Measurements from ENCODE around the gene TMEM106B. TPM values are rescaled to one million over a fixed set of nuclear protein-coding genes. Genes with fewer than 3 reads are reported as not detected.

Gene TMEM106B
- total and polyA plus RNA-seq, 2 of the 4 experiments (the other 2 are of a cell fraction): 24.7 to 59.5 TPM

DNA sequence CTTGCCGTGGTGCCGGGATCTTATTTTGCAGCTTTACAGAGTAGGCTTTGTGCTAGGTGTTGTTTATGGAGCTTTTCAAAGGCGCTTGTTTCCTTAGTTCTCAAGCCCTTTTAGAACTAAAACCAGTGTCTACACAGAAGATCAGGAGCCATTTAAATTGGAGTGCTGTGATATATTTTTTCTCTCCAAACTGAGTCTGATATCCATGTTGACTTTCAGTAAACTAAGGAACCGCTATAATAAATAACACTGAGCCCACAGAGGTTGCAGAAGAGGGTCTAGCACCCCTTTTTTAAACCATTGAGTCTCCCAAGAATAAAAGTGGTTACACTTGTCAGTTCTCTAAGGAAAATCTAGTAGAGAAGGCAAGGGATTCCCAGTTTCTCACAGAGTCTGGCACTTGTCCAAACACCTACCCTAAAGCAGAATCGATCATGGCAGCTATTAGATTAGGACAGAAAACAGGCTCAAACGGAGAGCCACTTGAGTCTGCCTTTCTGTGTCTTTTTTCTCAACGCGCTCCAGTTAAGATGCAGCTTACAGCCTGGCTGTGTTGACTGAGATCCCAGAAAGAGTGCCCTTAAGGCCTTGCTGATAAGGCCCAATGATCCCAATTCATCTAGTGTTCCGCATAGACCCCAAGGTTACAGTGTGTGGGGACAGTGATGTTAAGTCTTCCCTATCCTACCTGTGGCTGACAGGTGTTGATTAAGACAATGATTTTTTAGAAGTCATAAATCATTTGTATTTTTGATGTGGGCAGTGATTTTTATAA lies 804 bp downstream of the TMEM106B start:
- peak overlapping the region; percentile 74 for H3K23ac ChIP-seq (ENCODE audit: low read depth, low read length)
- intact Hi-C loops (cut with micrococcal nuclease) (loop anchor here (5.0 kb wide), 1 partner anchor 145 kb away; no protein-coding TSS in a partner anchor), in situ Hi-C loops (cut with MboI; ENCODE audit: low sequenced_read_pairs) (no loop called here), dilution Hi-C loops (cut with HindIII; ENCODE audit: low sequenced_read_pairs, unreplicated experiment) (no loop called here)
- H3K4me3 ChIP-seq (ENCODE audit: insufficient read depth, low read depth, low read length): peak overlapping the region; percentile 70
- peak overlapping the region; percentile 94 for H3K4me2 ChIP-seq (ENCODE audit: low read depth, low read length)
- peak overlapping the region; percentile 37; the same call in 1 of the 2 replicates for H3K4ac ChIP-seq (ENCODE audit: low read depth, low read length)
- peak overlapping the region; percentile 66; the same call in 1 of the 2 replicates for H4K91ac ChIP-seq (ENCODE audit: insufficient read depth, low read depth, low read length)
- H4K20me1 ChIP-seq (ENCODE audit: insufficient read depth, low read length): no peaks in the 10 kb centered on the region
- peak overlapping the region; percentile 84 for H3K9ac ChIP-seq (ENCODE audit: low read depth, low read length)
- H3K79me1 ChIP-seq (ENCODE audit: low read depth in 1 of 2, low read length in 2 of 2): peaks cover 12 to 17% of the 10 kb centered on the region in 2 experiments
- H3K9me1 ChIP-seq (ENCODE audit: insufficient read depth, low read length): peaks cover 2% of the 10 kb centered on the region; the same call in 1 of the 2 replicates
- peaks cover 3% of the 10 kb centered on the region; the same call in 1 of the 2 replicates for H3K4me1 ChIP-seq (ENCODE audit: control insufficient read depth, insufficient read depth, low read length)
- H2AK5ac ChIP-seq (ENCODE audit: low read depth, low read length): 0 out of 2 replicates have a peak overlapping the region, but pooled peaks have one; percentile 15
- peak overlapping the region; percentile 40; the same call in 1 of the 2 replicates for H3K56ac ChIP-seq (ENCODE audit: extremely low read depth, insufficient read depth, low read length)
- H2BK20ac ChIP-seq (ENCODE audit: low read depth, low read length): no peak overlapping the region
- CTCF ChIA-PET: no interaction called here
- no peaks in the 10 kb centered on the region for H3K36me3 ChIP-seq (ENCODE audit: control insufficient read depth, insufficient read depth, low read length)
- H3K27me3 ChIP-seq (ENCODE audit: control insufficient read depth, insufficient read depth, low read length): peaks cover 3% of the 10 kb centered on the region
- POLR2A ChIA-PET (ENCODE audit: unreplicated experiment): interaction anchor here (0.5 kb wide), 1 partner anchor 276 kb away, joined by 3 read pairs; no protein-coding TSS in a partner anchor
- no peak for ATAC-seq (ENCODE audit: low read depth)
- peak overlapping the region; percentile 35; the same call in 1 of the 2 replicates for H2BK120ac ChIP-seq (ENCODE audit: low read depth, low read length)
- H3K14ac ChIP-seq (replicated peaks; ENCODE audit: low read depth, low read length): peak overlapping the region; percentile 53
- peak overlapping the region; percentile 60 to 87; a peak in 3 of 4 replicates for H4K8ac ChIP-seq (ENCODE audit: low read depth in 2 of 2, low read length in 2 of 2)
- peak overlapping the region; percentile 90 for H2BK5ac ChIP-seq (ENCODE audit: low read depth, low read length, poor library complexity, severe bottlenecking)
- H2AK9ac ChIP-seq (replicated peaks; ENCODE audit: low read depth, low read length, poor library complexity): peak overlapping the region; percentile 65
- BruUV-seq (replicated peaks): TSS peak; percentile 42
- H3K27ac ChIP-seq (ENCODE audit: insufficient read depth, low read length): peak overlapping the region; percentile 81
- peak; percentile 8 for DNase-seq
- no peaks in the 10 kb centered on the region for H3K9me3 ChIP-seq (ENCODE audit: control insufficient read depth, insufficient read depth, low read length)
- peak overlapping the region; percentile 25; the same call in 1 of the 2 replicates for H3K18ac ChIP-seq (ENCODE audit: low read depth, low read length)
- H4K5ac ChIP-seq (ENCODE audit: low read depth, low read length): peak overlapping the region; percentile 72
- peak overlapping the region; percentile 94 for H2AFZ ChIP-seq (replicated peaks; ENCODE audit: low read length, poor library complexity)
- WGBS, 2 experiments (ENCODE audit: extremely low coverage in 2 of 2, insufficient read length in 1 of 2): 42% methylated on average over 2 of the region's 9 CpGs; no CpG with 5 or more reads in 1 of the 2 experiments
- no peak overlapping the region for H2BK15ac ChIP-seq (ENCODE audit: low read depth, low read length)
- TF ChIP-seq CHD1 (IDR thresholded peaks at IDR 0.05; ENCODE audit: low read depth, low read length): no peak
- no peak for TF ChIP-seq BHLHE40 (IDR thresholded peaks at IDR 0.05; ENCODE audit: low read depth, low read length)
- TF ChIP-seq NFE2L2 (IDR thresholded peaks at IDR 0.05; ENCODE audit: low read depth, low read length): no peak
- TF ChIP-seq, protein P1, sequence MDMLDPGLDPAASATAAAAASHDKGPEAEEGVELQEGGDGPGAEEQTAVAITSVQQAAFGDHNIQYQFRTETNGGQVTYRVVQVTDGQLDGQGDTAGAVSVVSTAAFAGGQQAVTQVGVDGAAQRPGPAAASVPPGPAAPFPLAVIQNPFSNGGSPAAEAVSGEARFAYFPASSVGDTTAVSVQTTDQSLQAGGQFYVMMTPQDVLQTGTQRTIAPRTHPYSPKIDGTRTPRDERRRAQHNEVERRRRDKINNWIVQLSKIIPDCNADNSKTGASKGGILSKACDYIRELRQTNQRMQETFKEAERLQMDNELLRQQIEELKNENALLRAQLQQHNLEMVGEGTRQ (IDR thresholded peaks at IDR 0.05; ENCODE audit: low read depth, low read length): no peak
- no peak for TF ChIP-seq MXI1 (IDR thresholded peaks at IDR 0.05; ENCODE audit: borderline replicate concordance, low read depth, low read length)
- no peak for TF ChIP-seq MAFK (IDR thresholded peaks at IDR 0.05; ENCODE audit: low read depth, low read length)
- no peak for TF ChIP-seq RAD21 (IDR thresholded peaks at IDR 0.05; ENCODE audit: low read length)
- TF ChIP-seq RFX5 (IDR thresholded peaks at IDR 0.05; ENCODE audit: low read depth, low read length): no peak
- TF ChIP-seq RCOR1 (IDR thresholded peaks at IDR 0.05; ENCODE audit: insufficient replicate concordance, low read length): no peak
- no peak for TF ChIP-seq CEBPB (IDR thresholded peaks at IDR 0.05; ENCODE audit: low read depth, low read length)
- no peak for TF ChIP-seq POLR2A (IDR thresholded peaks at IDR 0.05; ENCODE audit: low read depth, low read length)
- TF ChIP-seq, protein P2, sequence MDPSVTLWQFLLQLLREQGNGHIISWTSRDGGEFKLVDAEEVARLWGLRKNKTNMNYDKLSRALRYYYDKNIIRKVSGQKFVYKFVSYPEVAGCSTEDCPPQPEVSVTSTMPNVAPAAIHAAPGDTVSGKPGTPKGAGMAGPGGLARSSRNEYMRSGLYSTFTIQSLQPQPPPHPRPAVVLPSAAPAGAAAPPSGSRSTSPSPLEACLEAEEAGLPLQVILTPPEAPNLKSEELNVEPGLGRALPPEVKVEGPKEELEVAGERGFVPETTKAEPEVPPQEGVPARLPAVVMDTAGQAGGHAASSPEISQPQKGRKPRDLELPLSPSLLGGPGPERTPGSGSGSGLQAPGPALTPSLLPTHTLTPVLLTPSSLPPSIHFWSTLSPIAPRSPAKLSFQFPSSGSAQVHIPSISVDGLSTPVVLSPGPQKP (IDR thresholded peaks at IDR 0.05; ENCODE audit: borderline replicate concordance, low read depth, low read length): no peak
- TF ChIP-seq SMC3 (IDR thresholded peaks at IDR 0.05; ENCODE audit: low read depth, low read length): no peak
- no peak for TF ChIP-seq FOS (IDR thresholded peaks at IDR 0.05; ENCODE audit: low read depth, low read length)

Measured in IMR-90 (cell line).